ENCODE data around the gene VPS72.
A peak's percentile ranks its signal among the peaks of the same experiment; 100 is the strongest.

VPS72 gene

GRCh38 chr1:151166505-151166956, 23.5 kb downstream of the VPS72 start:
- Histone ChIP-seq H3K9me3 (no peaks in the 10 kb centered on the region), H3K27me3 (ENCODE audit: low read depth) (no peaks in the 10 kb centered on the region), H3K4me3 (peak overlapping the region; percentile 87), H3K4me1 (peaks cover 10% of the 10 kb centered on the region), H3K36me3 (replicated peaks) (peaks cover 4% of the 10 kb centered on the region)
- peak in 1 of 2 experiments; percentile 47 for DNase-seq (ENCODE audit: low spot score in 2 of 2)
- in situ Hi-C loops (cut with MboI; ENCODE audit: low sequenced_read_pairs), result no loop called here

DNA sequence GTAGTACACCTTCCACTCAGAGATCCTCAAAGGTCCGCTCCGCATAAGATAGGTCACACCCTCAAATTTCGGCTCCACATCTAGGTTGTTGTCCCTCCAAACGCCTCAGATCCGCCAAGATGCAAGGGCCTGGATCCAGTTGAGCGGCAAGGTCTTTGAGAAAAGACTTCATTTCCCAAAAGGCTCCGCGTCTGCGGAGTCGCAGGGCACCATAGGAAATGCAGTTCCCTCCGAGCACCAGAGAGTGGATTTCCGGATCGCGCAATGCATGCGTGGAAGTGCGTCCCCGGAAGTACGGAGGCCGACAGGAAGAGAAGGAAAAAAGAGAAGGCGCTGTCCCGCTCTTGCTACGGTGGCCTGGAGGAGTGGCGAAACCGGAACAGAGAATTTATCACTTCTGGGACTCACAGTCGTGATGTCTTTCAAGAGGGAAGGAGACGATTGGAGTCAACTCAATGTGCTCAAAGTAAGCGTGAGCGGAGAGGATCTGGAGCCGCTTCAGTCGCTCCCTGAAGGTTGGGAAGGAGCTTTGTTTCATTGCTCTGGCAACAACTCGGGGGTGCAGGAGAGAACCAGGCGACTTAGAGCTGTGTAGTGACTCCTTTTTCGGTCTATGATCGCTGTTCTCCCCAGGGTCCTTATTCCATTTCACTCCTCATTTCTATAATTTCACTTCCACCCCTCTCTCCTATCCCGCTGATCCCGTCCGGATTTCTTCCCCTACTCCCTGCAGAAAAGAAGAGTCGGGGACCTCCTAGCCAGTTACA, 24.1 kb downstream of the VPS72 start, which contains the start of the genes LYSMD1 and SCNM1:
Gene LYSMD1 (minus strand): TSS at position 165 of the 767 bp plus-strand sequence. CDS start 644 bp downstream, outside the sequence.
Gene SCNM1 (plus strand): TSS at position 407 of the 767 bp plus-strand sequence. CDS start 9 bp downstream, at position 416.
- Histone ChIP-seq H3K4me3 (peak within 1 kb of the TSS; percentile 87), H3K4me1 (peaks cover 10% of the 10 kb centered on the region), H3K9me3 (no peaks in the 10 kb centered on the region), H3K36me3 (replicated peaks) (peaks cover 5% of the 10 kb centered on the region), H3K27me3 (ENCODE audit: low read depth) (no peaks in the 10 kb centered on the region)
- in situ Hi-C loops (cut with MboI; ENCODE audit: low sequenced_read_pairs), result no loop called here
- peak; percentile 97 for DNase-seq (ENCODE audit: low spot score in 2 of 2)

- H3K36me3 ChIP-seq (replicated peaks), result peaks cover 12% of the 10 kb centered on the region
- no peaks in the 10 kb centered on the region for H3K27me3 ChIP-seq (ENCODE audit: low read depth)
- DNase-seq (ENCODE audit: low spot score in 2 of 2), result peak; percentile 37 to 69
- no peaks in the 10 kb centered on the region for H3K9me3 ChIP-seq
- peaks cover 10% of the 10 kb centered on the region for H3K4me1 ChIP-seq
- in situ Hi-C loops (cut with MboI; ENCODE audit: low sequenced_read_pairs), result no loop called here
- H3K4me3 ChIP-seq, result peak overlapping the region; percentile 87
These were observed 24.7 kb downstream of the VPS72 start for GRCh38 chr1:151165281-151165737.

GRCh38 chr1:151164732-151165280, 25.2 kb downstream of the VPS72 start:
- Histone ChIP-seq H3K4me3 (peak overlapping the region; percentile 87), H3K36me3 (replicated peaks) (peaks cover 12% of the 10 kb centered on the region), H3K27me3 (ENCODE audit: low read depth) (no peaks in the 10 kb centered on the region), H3K4me1 (peaks cover 10% of the 10 kb centered on the region), H3K9me3 (no peaks in the 10 kb centered on the region)
- DNase-seq (ENCODE audit: low spot score in 2 of 2), result no peak
- in situ Hi-C loops (cut with MboI; ENCODE audit: low sequenced_read_pairs), result no loop called here

- no peak overlapping the region for H3K4me3 ChIP-seq
- H3K9me3 ChIP-seq, result no peaks in the 10 kb centered on the region
- H3K4me1 ChIP-seq, result no peaks in the 10 kb centered on the region; the same call in 1 of the 2 replicates
- no peak for DNase-seq (ENCODE audit: low spot score in 2 of 2)
- no peaks in the 10 kb centered on the region for H3K27me3 ChIP-seq (ENCODE audit: low read depth)
- in situ Hi-C loops (cut with MboI; ENCODE audit: low sequenced_read_pairs), result loop anchor here (5.0 kb wide), 1 partner anchor 67 kb away; no protein-coding TSS in a partner anchor
- H3K36me3 ChIP-seq (replicated peaks), result peaks cover 8% of the 10 kb centered on the region
These were observed 30.6 kb downstream of the VPS72 start for GRCh38 chr1:151159373-151159772.

GRCh38 chr1:151158751-151159251, 31.2 kb downstream of the VPS72 start:
- no peak for DNase-seq (ENCODE audit: low spot score in 2 of 2)
- Histone ChIP-seq H3K4me3 (no peak overlapping the region), H3K9me3 (no peaks in the 10 kb centered on the region), H3K4me1 (no peaks in the 10 kb centered on the region), H3K36me3 (replicated peaks) (peaks cover 8% of the 10 kb centered on the region), H3K27me3 (ENCODE audit: low read depth) (no peaks in the 10 kb centered on the region)
- in situ Hi-C loops (cut with MboI; ENCODE audit: low sequenced_read_pairs), result loop anchor here (5.0 kb wide), 1 partner anchor 66 kb away; no protein-coding TSS in a partner anchor

- H3K4me3 ChIP-seq, result no peak overlapping the region
- no peak for DNase-seq (ENCODE audit: low spot score in 2 of 2)
- H3K36me3 ChIP-seq (replicated peaks), result peaks cover 8% of the 10 kb centered on the region
- no peaks in the 10 kb centered on the region for H3K27me3 ChIP-seq (ENCODE audit: low read depth)
- H3K9me3 ChIP-seq, result no peaks in the 10 kb centered on the region
- in situ Hi-C loops (cut with MboI; ENCODE audit: low sequenced_read_pairs), result loop anchor here (5.0 kb wide), 1 partner anchor 66 kb away; no protein-coding TSS in a partner anchor
- H3K4me1 ChIP-seq, result no peaks in the 10 kb centered on the region
These were observed 31.7 kb downstream of the VPS72 start for GRCh38 chr1:151158326-151158725.

DNA sequence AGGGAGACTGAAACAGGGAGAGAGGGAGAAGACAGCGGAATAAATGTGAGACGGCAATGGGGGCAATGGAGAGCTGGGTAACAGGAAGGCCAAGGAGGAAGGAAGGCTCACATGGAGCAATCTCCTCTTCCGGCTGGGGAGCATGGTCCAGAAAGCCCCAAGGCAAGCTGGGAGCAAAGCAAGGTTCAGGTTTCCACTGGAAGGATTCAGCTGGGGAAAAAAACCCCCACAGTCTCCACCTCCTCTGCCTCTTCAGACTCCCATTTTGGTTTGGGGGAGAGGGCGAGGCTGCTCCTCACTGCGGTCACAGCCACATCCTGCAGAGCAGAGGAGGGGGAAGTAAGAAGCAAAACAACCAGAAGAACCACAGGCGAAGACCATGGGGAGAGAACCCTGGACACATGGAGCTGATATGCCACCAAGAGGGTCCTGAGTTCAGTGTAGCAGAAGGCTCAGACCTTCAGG, 32.9 kb downstream of the VPS72 start:
- Histone ChIP-seq H3K4me1 (no peaks in the 10 kb centered on the region), H3K9me3 (no peaks in the 10 kb centered on the region), H3K4me3 (no peak overlapping the region), H3K36me3 (replicated peaks) (peaks cover 8% of the 10 kb centered on the region), H3K27me3 (ENCODE audit: low read depth) (no peaks in the 10 kb centered on the region)
- no peak for DNase-seq (ENCODE audit: low spot score in 2 of 2)
- in situ Hi-C loops (cut with MboI; ENCODE audit: low sequenced_read_pairs), result loop anchor here (5.0 kb wide), 1 partner anchor 65 kb away; no protein-coding TSS in a partner anchor

DNA sequence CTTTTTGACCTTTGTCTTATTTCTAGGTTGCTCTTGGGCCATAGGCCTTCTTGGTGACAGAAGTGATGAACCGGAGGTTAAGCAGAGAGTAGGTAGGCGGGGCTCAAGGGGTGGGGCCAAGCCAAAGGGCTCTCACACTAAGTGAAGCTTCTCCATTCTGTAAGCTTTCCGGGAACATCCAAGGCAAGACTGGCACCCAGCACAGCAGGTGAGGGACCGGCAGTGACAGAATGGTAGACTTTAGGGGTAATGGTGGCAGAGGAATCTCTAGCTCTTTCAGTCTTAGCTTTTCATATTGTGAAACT, 33.5 kb downstream of the VPS72 start, which contains the start of gene TNFAIP8L2:
Gene TNFAIP8L2 (plus strand): TSS at position 135 of the 305 bp plus-strand sequence. CDS start 2,049 bp downstream, outside the sequence.
- no peak within 1 kb of the TSS for H3K4me3 ChIP-seq
- no peaks in the 10 kb centered on the region for H3K27me3 ChIP-seq (ENCODE audit: low read depth)
- no peaks in the 10 kb centered on the region for H3K4me1 ChIP-seq
- H3K36me3 ChIP-seq (replicated peaks), result peaks cover 8% of the 10 kb centered on the region
- no peaks in the 10 kb centered on the region for H3K9me3 ChIP-seq
- in situ Hi-C loops (cut with MboI; ENCODE audit: low sequenced_read_pairs), result loop anchor here (5.0 kb wide), 1 partner anchor 64 kb away; no protein-coding TSS in a partner anchor
- DNase-seq (ENCODE audit: low spot score in 2 of 2), result peak in 1 of 2 experiments; percentile 31

GRCh38 chr1:151147665-151148064, 42.3 kb downstream of the VPS72 start:
- no peaks in the 10 kb centered on the region for H3K9me3 ChIP-seq
- no peak for DNase-seq (ENCODE audit: low spot score in 2 of 2)
- no peaks in the 10 kb centered on the region for H3K36me3 ChIP-seq (replicated peaks)
- H3K4me1 ChIP-seq, result peaks cover 7% of the 10 kb centered on the region
- in situ Hi-C loops (cut with MboI; ENCODE audit: low sequenced_read_pairs), result no loop called here
- H3K4me3 ChIP-seq, result no peak overlapping the region
- H3K27me3 ChIP-seq (ENCODE audit: low read depth), result no peaks in the 10 kb centered on the region

DNA sequence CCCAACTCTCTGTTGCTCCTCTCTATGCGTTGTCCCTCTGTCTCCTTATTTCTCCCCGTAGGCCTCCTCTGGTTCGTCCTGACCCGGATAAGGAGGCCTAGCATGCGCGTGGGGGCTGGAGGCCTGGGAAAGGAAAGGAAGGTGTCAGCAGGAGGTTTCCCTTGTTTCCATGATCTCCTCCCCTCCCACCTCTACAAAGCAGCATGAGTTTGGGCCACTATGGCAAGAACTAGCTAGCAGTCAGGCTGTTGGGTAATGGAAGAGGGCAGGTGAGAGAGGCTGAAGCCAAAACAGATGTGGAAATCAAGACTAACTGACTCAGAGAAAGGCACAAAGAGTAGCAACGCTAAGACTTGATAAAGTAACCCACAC, 42.9 kb downstream of the VPS72 start:
- in situ Hi-C loops (cut with MboI; ENCODE audit: low sequenced_read_pairs), result no loop called here
- H3K27me3 ChIP-seq (ENCODE audit: low read depth), result no peaks in the 10 kb centered on the region
- H3K36me3 ChIP-seq (replicated peaks), result no peaks in the 10 kb centered on the region
- peaks cover 7% of the 10 kb centered on the region for H3K4me1 ChIP-seq
- H3K9me3 ChIP-seq, result no peaks in the 10 kb centered on the region
- H3K4me3 ChIP-seq, result peak overlapping the region; percentile 64
- no peak for DNase-seq (ENCODE audit: low spot score in 2 of 2)

DNA sequence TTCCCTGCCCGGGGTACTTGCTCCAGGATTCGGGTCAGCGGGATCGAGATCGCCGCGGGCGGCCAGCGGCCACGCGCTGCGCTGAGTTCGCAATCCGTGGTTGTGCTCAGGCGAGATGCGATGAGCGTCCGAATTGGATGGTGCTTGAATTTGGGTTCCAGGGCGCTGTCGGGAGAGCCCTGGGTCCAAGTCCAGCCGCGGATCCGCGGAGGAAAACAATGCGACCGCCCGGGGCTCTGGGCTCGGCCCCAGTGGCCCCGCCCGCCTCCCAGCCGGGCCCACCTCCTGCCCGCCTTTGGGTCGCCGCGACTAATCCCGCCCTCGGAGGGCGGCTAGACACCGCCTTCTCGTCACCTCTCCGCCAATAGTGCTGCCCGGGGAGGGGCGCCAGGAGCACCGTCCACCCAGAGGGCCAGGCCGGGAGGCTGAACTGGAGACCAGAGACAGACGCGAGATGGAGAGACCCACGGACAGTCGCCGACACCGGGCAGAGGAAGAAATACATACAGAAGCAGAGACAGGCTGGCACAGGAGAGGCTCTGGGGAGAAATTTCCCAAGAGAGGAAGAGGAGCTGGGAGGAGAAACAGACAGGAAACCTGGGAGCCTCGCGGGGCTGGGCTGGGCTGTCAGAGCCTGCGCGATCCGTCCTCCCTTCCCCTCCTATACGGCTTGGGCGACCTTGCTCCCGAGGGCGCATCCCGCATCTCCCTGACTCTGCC, 43.4 kb downstream of the VPS72 start, which contains the start of gene SEMA6C:
Gene SEMA6C (minus strand): TSS at position 220 of the 720 bp plus-strand sequence. CDS start 4,010 bp downstream, outside the sequence.
- peak; percentile 86 to 97 for DNase-seq (ENCODE audit: low spot score in 2 of 2)
- no peaks in the 10 kb centered on the region for H3K27me3 ChIP-seq (ENCODE audit: low read depth)
- in situ Hi-C loops (cut with MboI; ENCODE audit: low sequenced_read_pairs), result no loop called here
- H3K36me3 ChIP-seq (replicated peaks), result no peaks in the 10 kb centered on the region
- H3K4me1 ChIP-seq, result peaks cover 7% of the 10 kb centered on the region
- H3K4me3 ChIP-seq, result peak within 1 kb of the TSS; percentile 64
- H3K9me3 ChIP-seq, result no peaks in the 10 kb centered on the region

DNA sequence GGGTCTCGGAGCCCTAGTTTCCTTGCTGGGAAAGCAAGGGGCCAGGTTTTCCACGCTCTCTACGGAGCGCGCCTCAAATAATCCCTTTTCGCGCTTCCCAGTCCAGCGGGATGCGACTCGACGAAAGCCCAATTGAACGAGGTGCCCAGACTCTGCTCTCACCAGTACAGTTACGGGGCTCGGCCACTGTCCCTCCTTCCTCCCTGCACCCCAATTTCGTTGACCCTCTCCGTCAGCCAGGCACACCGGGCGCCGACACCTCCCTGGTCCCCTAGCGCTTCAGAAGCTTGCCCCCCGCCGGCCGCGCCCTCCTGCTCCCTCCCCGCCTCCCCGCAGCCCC, 44.0 kb downstream of the VPS72 start:
- Histone ChIP-seq H3K36me3 (replicated peaks) (no peaks in the 10 kb centered on the region), H3K9me3 (no peaks in the 10 kb centered on the region), H3K4me1 (peaks cover 7% of the 10 kb centered on the region), H3K27me3 (ENCODE audit: low read depth) (no peaks in the 10 kb centered on the region), H3K4me3 (peak overlapping the region; percentile 64)
- DNase-seq (ENCODE audit: low spot score in 2 of 2), result no peak
- in situ Hi-C loops (cut with MboI; ENCODE audit: low sequenced_read_pairs), result no loop called here

Data from HAP-1 (cell line).